ENCODE measurements around the gene CPNE4. TPM values are rescaled to one million over a fixed set of nuclear protein-coding genes. Genes with fewer than 3 reads are reported as not detected.

CPNE4 gene
- total and polyA plus RNA-seq, 2 donors (not counting 3 experiments of a cell fraction or from before 2014, with no cell fraction given) = not detected

GRCh38 chr3:131608741-131609140 lies 426.1 kb downstream of the CPNE4 start:
- Histone ChIP-seq H3K79me2 (ENCODE audit: control insufficient read depth, insufficient read depth, low read length) (no peaks in the 10 kb centered on the region), H3K27ac (ENCODE audit: insufficient read depth, low read depth, low read length) (no peak overlapping the region), H4K20me1 (replicated peaks; ENCODE audit: control insufficient read depth, extremely low read depth, insufficient read depth, low read length) (no peaks in the 10 kb centered on the region), H2AFZ (ENCODE audit: low read depth, low read length) (no peak overlapping the region), H3K4me1 (ENCODE audit: control insufficient read depth, extremely low read depth, insufficient read depth, low read length) (no peaks in the 10 kb centered on the region), H3K9me1 (replicated peaks; ENCODE audit: control insufficient read depth, extremely low read depth, insufficient read depth, low read length) (no peaks in the 10 kb centered on the region), H3K36me3 (ENCODE audit: control insufficient read depth in 2 of 2, extremely low read depth in 1 of 2, insufficient read depth in 2 of 2, low read length in 2 of 2) (no peaks in the 10 kb centered on the region), H3K4me2 (ENCODE audit: insufficient read depth, low read length) (no peak overlapping the region), H3K4me3 (replicated peaks in 1 of 3; ENCODE audit: insufficient read depth in 1 of 3, low read depth in 1 of 3, low read length in 3 of 3) (no peak overlapping the region), H3K9ac (replicated peaks; ENCODE audit: extremely low read depth, insufficient read depth, low read length) (no peak overlapping the region), H3K27me3 (ENCODE audit: control insufficient read depth in 2 of 2, insufficient read depth in 2 of 2, low read length in 2 of 2) (no peaks in the 10 kb centered on the region), H3K9me3 (replicated peaks; ENCODE audit: control insufficient read depth, insufficient read depth, low read length) (no peaks in the 10 kb centered on the region)
- FAIRE-seq (no peak), DNase-seq (ENCODE audit: low read depth, low spot score) (no peak)
- TF ChIP-seq MAX (IDR thresholded peaks at IDR 0.05; ENCODE audit: insufficient read depth, insufficient read length) = no peak
- TF ChIP-seq CTCF (IDR thresholded peaks at IDR 0.05; ENCODE audit: extremely low read depth in 1 of 2, insufficient read depth in 1 of 2, low read depth in 1 of 2, low read length in 2 of 2) = no peak
- TF ChIP-seq GATA2 (IDR thresholded peaks at IDR 0.05; ENCODE audit: insufficient read depth, insufficient read length, low read depth, low read length) = no peak
- no peak for TF ChIP-seq FOS (IDR thresholded peaks at IDR 0.05; ENCODE audit: borderline replicate concordance, insufficient read depth, low read length)
- no peak for TF ChIP-seq POLR2AphosphoS5 (IDR thresholded peaks at IDR 0.05; ENCODE audit: insufficient read depth, low read depth, low read length)
- TF ChIP-seq JUN (IDR thresholded peaks at IDR 0.05; ENCODE audit: borderline replicate concordance, insufficient read depth, insufficient read length, low read depth) = no peak
- no peak for TF ChIP-seq MYC (IDR thresholded peaks at IDR 0.05; ENCODE audit: low read depth, low read length)
- TF ChIP-seq EZH2 (IDR thresholded peaks at IDR 0.05; ENCODE audit: borderline replicate concordance, low read depth, low read length, severe bottlenecking) = no peak
- TF ChIP-seq POLR2A (IDR thresholded peaks at IDR 0.05; ENCODE audit: low read depth, low read length) = no peak
- ChIA-PET CTCF (no interaction called here), POLR2A (no interaction called here)
- no TSS peak for BruUV-seq (replicated peaks)
- intact Hi-C loops (cut with micrococcal nuclease) (no loop called here), dilution Hi-C loops (cut with MboI; ENCODE audit: extremely low pct_ligation_motif_present, low sequenced_read_pairs) (no loop called here)

Measured in endothelial cell of umbilical vein (primary cell).